ENCODE measurements around the gene LRFN2.

The LRFN2 gene

GRCh38 chr6:40398810-40399477 lies 188.2 kb downstream of the LRFN2 start:
- DNase-seq (ENCODE audit: extremely low read depth, low read depth): no peak
- TF ChIP-seq, protein P1, sequence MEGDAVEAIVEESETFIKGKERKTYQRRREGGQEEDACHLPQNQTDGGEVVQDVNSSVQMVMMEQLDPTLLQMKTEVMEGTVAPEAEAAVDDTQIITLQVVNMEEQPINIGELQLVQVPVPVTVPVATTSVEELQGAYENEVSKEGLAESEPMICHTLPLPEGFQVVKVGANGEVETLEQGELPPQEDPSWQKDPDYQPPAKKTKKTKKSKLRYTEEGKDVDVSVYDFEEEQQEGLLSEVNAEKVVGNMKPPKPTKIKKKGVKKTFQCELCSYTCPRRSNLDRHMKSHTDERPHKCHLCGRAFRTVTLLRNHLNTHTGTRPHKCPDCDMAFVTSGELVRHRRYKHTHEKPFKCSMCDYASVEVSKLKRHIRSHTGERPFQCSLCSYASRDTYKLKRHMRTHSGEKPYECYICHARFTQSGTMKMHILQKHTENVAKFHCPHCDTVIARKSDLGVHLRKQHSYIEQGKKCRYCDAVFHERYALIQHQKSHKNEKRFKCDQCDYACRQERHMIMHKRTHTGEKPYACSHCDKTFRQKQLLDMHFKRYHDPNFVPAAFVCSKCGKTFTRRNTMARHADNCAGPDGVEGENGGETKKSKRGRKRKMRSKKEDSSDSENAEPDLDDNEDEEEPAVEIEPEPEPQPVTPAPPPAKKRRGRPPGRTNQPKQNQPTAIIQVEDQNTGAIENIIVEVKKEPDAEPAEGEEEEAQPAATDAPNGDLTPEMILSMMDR (IDR thresholded peaks at IDR 0.05; ENCODE audit: low read depth, low read length): no peak

DNA sequence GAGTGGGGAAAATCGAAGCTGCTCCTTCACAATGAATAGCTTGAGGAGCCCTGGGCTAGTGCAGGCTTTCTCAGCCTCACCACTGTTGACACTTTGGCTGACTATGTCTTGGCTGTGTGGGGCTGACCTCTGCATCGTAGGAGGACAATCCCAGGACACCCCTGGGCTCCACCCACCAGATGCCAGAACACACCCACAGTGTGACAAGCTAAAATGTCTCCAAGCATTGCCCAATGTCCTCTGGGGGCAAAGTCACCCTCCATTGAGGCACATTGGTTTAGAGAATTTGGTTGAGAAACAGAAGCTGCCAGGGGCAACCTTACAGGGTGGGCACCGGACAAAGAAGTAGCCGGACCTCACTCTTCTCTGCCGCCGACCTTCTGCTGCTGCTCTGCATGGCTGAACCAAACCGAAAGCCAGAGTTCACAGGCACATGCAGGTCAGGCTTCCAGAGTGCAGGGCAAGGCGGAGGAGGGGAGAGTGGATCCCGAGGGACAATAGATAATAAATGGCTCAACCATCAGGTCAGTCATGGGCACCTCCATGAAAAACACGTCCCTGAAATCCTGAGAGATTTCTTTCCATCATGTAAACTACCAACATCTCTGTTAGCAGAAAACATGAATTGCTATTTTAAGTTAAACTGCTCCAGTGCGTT lies 189.0 kb downstream of the LRFN2 start:
- no peak for DNase-seq (ENCODE audit: extremely low read depth, low read depth)
- TF ChIP-seq, protein P1 (IDR thresholded peaks at IDR 0.05; ENCODE audit: low read depth, low read length): no peak

DNA sequence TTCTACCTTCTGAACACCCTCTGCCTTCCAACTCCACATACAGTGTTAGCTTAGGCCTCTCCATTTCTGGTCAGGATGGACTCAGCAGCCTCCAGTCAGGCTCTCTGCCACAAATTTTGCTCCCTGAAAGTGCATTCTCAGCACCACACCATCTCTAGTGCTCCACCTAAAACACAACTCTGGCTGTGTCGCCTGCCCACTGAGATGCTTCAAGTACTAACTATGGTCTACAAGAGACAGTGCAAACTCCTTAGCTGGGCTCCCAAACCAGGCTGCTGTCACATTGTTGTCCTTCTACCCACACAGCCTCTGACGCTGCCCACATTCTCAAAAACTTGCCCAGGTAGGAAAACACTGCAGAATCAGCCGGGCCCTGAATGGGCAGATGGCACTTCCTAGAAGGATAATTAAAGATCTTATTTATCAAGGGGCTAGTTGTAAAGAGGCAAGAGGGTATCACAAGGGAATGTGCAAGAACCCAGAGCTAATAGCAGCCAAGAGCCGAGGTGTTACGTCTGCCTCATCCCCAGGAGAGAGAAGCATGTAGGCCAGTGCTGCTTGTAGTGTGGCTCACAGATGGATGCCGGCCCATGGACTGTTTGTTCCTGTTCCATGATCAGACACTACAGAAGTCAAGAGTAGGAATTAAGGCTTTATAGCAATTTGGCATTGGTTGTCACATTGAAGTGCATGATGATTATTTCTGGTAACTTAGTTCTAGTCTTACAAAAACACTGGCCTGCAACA lies 189.7 kb downstream of the LRFN2 start:
- no peak for DNase-seq (ENCODE audit: extremely low read depth, low read depth)
- TF ChIP-seq, protein P1 (IDR thresholded peaks at IDR 0.05; ENCODE audit: low read depth, low read length): no peak

DNA sequence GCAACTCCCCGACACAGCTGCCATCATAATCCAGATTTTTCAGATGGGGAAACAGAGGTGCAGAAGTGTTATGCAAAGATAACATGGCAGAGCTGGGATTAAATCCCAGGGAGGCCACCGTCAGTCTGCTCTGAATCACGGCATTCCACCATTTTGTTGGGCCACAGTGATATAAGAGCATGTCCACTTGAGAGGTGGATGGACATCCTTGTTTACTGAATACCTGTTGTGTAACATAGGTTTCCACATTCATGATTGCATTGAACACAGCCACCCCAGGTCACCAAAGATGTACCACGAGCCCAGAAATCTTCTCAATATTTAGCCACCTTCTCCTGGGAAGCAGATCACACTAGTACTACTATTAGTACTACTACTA lies 191.5 kb downstream of the LRFN2 start:
- no peak for DNase-seq (ENCODE audit: extremely low read depth, low read depth)
- TF ChIP-seq, protein P1 (IDR thresholded peaks at IDR 0.05; ENCODE audit: low read depth, low read length): no peak

- DNase-seq (ENCODE audit: extremely low read depth, low read depth): no peak
- TF ChIP-seq, protein P1 (IDR thresholded peaks at IDR 0.05; ENCODE audit: low read depth, low read length): no peak
Measured at GRCh38 chr6:40395066-40395697, 192.0 kb downstream of the LRFN2 start.

DNA sequence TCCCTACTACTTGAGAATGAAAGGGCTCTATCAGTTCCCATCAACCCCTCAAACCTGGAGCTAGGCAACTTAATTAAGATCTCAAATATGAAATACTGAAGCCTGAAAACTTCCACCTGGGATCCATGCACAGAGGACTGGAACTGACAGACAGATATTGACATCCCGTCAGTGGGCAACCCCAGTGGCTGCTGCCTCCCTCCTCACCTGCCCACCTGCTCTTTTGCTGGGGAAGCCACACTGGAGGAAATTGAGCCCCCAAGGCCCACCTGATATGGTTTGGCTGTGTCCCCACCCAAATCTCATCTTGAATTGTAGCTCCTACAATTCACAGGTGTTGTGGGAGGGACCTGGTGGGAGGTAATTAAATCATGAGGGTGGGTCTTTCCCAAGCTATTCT lies 192.8 kb downstream of the LRFN2 start:
- no peak for DNase-seq (ENCODE audit: extremely low read depth, low read depth)
- TF ChIP-seq, protein P1 (IDR thresholded peaks at IDR 0.05; ENCODE audit: low read depth, low read length): no peak

All from AG09319 (cell line).